ENCODE data around the gene FOXD4L6.
"Not testable (repeated sequence)": the region's sequence is repeated elsewhere in the genome, so short reads cannot be mapped to it uniquely, and the experiment has no call there.

The FOXD4L6 gene

GRCh38 chr9:41128581-41128980 lies at the start of gene FOXD4L6:
Gene FOXD4L6, minus strand, starts transcription at chr9:41128681. Its CDS starts 298 bp downstream, at chr9:41128383.
- DNase-seq = not testable (repeated sequence)

DNA sequence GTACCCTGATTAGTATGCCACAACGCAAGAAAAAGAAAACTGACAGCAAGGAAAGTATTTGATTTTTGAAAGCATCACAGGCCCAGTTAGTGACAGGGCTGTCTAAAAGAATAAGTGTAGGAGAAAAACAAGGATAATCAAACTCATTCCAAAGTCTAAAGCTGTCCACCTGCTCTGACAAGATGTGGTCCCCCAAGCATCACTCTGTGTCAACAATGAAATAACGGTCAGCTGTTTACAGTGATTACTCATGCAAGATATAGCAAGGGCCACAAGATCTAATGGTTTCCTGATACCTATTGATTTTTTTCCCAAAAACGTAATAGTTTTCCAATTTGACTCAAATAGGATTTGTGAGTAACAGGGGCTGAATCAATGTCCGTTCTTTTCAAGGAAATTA lies 46.5 kb upstream of the FOXD4L6 start:
- not testable (repeated sequence) for DNase-seq

DNA sequence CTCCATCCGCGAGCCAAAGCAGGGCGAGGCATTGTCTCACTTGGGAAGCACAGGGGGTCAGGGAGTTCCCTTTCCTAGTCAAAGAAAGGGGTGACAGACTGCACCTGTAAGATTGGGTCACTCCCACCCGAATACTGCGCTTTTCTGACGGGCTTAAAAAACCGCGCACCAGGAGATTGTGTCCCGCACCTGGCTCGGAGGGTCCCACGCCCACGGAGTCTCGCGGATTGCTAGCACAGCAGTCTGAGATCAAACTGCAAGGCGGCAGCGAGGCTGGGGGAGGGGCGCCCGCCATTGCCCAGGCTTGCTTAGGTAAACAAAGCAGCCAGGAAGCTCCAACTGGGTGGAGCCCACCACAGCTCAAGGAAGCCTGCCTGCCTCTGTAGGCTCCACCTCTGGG lies 21.6 kb upstream of the FOXD4L6 start:
- DNase-seq = not testable (repeated sequence)

- DNase-seq = not testable (repeated sequence)
Observed at GRCh38 chr9:41141878-41142277, 13.4 kb upstream of the FOXD4L6 start.

DNA sequence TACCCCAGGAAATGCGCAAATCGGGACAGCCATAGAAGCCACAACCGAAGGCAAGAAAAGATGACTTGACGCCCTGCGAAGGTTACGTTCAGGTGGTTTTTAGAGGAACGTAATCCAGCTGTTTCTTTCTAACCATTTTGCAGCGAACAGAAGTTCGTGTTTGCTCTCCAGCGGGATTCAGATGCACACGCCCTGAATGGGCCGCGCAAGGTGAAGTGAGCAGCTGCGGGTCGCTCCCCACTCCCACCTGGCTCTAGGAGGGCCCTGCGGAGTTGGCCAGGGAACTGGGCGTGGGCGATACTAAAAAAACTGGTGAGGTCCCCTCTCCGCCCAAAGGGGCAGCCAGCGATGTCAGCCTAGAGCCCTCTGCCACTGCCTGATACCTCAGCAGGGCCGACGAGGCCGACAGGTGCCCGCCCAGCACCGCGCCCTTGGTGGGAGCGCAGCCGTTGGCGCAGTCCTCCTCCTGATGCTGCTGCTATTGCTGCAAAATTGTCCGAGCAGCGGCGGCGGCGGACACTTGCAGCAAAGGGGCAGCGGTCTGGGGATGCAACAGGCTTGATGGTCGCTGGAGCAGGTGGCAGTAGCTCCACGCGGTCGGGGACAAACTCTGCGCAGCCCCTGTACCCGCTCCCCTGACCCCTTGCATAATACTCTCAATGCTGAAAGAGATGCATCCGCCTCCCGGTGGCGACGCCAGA lies 1.6 kb downstream of the FOXD4L6 start:
- not testable (repeated sequence) for DNase-seq

DNA sequence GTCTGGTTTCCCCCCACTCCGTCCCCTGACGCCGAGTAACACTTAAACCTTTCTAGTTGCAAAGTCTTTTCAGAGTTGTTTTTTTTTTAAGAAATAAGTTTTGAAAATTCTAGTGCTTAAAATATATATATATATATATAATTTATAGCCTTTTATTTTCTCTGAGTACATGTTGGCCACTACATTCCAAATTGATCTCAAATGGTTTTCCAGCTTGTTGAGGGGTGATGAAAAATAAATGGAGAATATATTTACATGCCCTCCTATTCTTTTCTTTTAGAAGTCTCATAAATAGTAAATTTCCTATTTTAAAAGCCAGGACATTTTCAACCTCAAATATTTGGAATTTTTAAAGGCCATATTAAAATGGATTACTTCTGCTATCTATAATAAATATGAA lies 2.5 kb downstream of the FOXD4L6 start:
- DNase-seq = not testable (repeated sequence)

- not testable (repeated sequence) for DNase-seq
Observed at GRCh38 chr9:41125109-41125658, 3.3 kb downstream of the FOXD4L6 start.

DNA sequence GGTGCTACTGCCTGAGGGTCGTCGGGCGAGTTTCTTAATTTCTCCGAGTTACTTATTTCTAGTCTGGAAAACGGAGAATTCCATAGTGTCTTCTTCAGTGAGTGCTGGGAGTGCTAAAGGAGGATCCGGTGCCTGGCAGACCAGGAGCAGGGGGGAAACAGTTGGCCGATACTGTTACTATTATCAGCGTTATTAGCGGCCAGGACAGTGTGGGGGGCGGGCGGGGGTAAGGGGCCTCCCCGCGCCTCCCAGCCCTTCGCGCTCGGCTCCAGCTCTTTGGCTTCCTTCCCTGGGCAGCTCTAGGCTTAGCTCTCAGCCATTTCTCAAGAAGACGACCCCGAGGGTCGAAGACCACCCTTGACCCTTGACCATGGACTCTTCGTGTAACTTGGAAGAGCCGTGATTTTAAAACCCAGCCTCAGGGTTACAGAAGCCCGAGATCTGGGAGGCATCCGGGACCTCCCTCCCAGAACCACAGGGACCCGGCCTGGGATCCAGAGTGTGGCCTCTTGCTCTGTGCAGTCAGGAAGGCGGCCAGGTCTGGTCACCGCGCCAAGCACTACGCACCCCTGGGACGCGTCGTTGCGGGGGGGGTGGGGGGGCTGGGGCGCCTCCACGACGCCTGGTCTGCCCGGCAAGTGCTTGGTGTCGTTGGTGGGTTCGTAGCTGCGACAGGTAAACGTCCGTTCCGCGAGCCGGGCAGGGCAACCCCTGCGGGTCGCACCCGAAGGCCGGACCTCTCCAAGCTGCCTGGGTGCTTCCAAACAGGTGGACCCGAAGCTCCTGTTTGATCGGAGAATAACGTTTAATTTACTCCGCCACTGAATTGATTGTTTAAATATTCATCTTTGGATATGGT lies 4.0 kb downstream of the FOXD4L6 start:
- not testable (repeated sequence) for DNase-seq

DNA sequence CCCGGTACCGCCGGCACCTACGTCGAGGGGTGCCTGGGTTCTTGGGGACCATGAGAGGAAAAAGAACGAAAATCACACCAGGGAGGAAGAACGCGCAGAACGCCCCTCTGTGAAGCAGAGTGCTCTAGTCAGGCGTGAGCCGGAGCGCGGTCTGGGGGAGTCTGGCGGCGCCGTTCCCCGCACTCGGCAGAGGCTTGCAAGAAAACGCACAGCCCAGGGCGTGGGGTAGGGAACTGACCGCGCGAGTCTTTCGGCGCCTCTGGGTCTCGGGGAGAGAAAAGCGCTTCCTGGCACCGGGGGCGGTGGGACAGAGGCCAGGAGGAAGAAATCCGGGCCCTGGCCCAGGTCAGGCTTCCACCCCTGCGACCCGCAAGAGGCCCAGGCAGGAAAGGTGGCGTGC lies 4.7 kb downstream of the FOXD4L6 start:
- not testable (repeated sequence) for DNase-seq

DNA sequence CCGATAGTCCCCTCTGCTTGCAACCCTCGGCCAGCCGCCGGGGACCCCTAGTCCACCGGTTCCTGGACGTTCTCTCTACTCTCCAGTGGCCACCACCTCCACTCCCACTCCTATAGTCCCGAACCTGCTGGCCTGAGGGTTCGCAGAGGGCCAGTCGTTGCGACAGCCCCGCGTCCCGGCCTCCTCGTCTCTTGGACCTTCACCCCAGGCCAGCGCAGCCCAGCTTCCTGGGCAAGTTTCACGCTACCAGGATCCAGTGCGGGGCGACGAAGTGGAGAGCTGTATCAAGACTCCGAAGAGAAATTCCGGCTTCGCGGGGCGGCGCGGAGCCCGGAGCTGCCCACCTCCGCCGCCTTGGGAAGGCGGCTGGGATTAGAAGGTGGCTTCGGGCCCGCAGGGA lies 5.1 kb downstream of the FOXD4L6 start:
- not testable (repeated sequence) for DNase-seq

DNA sequence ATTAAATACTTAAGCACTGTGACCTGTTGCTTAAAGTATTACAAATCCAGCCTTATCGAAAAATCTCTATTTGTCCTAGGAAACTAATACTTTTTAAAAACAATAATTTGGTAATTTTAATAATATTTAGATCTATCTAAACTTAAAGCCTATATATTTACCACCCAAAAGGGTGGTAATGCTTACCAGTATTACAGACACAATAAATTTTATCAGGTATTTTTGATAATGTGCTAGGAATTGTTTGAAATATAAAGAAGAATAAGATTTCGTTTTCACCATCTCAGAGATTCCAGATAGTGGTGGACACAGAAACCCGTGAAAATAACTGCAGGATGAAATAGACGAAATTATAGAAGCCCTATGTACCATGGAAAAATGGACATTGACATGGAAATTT lies 7.8 kb downstream of the FOXD4L6 start:
- DNase-seq = not testable (repeated sequence)

GRCh38 chr9:41119719-41120118 lies 8.8 kb downstream of the FOXD4L6 start:
- not testable (repeated sequence) for DNase-seq

DNA sequence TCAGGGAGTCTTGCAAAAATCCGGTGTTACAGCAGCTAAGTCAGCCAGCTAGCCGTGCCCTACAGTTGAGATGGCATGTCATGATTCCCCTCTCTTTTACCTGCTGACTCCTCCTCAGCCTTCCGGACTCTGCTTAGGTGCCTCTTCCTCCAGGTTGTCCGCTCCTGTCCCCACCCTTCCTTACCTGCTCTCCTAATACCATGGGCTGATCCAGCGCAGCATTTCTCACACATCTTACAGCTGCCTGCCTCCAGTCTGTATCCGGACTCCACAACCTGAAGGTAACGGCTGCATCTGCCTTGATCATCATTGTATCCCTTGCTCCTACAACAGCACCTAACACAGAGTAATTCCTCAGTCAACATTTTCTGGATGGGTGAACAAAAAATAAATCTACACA lies 9.2 kb downstream of the FOXD4L6 start:
- DNase-seq = not testable (repeated sequence)

- not testable (repeated sequence) for DNase-seq
Observed at GRCh38 chr9:41113348-41113747, 15.1 kb downstream of the FOXD4L6 start.

- DNase-seq = not testable (repeated sequence)
Observed at GRCh38 chr9:41111414-41111813, 17.1 kb downstream of the FOXD4L6 start.

GRCh38 chr9:41110913-41111312 lies 17.6 kb downstream of the FOXD4L6 start:
- DNase-seq = not testable (repeated sequence)

DNA sequence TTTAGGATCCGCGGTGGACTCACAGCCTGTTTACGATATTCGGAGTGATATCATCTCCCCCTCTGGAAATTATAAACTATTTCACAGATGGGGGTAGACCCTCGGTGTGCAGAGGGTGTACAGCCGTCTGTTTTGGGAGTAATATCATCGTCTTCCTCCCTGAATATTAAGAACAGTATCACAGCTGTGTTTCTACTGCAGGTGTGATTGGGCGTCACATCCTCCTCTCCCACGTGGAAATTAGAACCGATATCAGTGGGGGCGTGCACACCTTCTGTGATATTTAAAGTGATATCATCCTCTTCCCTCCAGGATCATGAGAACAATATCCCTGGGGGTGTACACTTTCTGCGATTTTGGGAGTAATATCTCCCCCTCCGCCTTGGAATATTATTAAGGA lies 19.2 kb downstream of the FOXD4L6 start:
- not testable (repeated sequence) for DNase-seq

DNA sequence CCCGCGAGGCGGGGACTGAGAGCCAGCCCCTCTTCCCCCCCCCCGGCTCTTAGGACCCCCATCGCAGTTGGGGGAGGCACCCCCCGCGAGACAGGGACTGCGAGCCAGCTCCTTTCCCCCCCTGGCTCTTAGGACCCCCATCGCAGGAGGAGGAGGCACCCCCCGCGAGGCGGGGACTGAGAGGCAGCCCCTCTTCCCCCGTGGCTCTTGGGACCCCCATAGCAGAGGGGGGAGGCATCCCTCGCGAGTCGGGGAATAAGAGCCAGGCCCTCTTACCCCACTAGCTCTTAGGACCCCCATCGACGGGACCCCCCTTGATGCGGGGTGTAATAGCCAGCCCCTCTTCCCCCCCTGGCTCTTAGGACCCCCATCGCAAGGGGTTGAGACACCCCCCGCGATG lies 19.7 kb downstream of the FOXD4L6 start:
- DNase-seq = not testable (repeated sequence)

GRCh38 chr9:41106472-41107116 lies 21.9 kb downstream of the FOXD4L6 start:
- DNase-seq = not testable (repeated sequence)

- not testable (repeated sequence) for DNase-seq
Observed at GRCh38 chr9:41105557-41106253, 22.8 kb downstream of the FOXD4L6 start.

GRCh38 chr9:41104542-41104941 lies 23.9 kb downstream of the FOXD4L6 start:
- not testable (repeated sequence) for DNase-seq

- DNase-seq = not testable (repeated sequence)
Observed at GRCh38 chr9:41100508-41100907, 28.0 kb downstream of the FOXD4L6 start.

Measured in activated CD4-positive, alpha-beta T cell treated with anti-CD3 and anti-CD28 coated beads, Interleukin-2, amount 50 U/mL, for 4 hours (primary cell).